ENCODE results near the gene RENBP. TPM values are rescaled to one million over a fixed set of nuclear protein-coding genes. Genes with fewer than 3 reads are reported as not detected.

RENBP gene
- total and polyA plus RNA-seq, 9 of the 15 experiments (the other 6 are each of a cell fraction or from before 2014, with no cell fraction given) = 0.07 to 14.8 (median 10.6) TPM; not detected in 1

- TF ChIP-seq CHD1 (IDR thresholded peaks at IDR 0.05; ENCODE audit: low read length) = no peak
- no peak for TF ChIP-seq EWSR1 (IDR thresholded peaks at IDR 0.05; ENCODE audit: borderline replicate concordance, low read depth, partially characterized antibody)
- TF ChIP-seq E2F8 (IDR thresholded peaks at IDR 0.05; ENCODE audit: low read depth, partially characterized antibody) = no peak
- no peak for TF ChIP-seq NFATC3 (IDR thresholded peaks at IDR 0.05)
- peak in 1 of 2 experiments; percentile 91; a peak in 1 of 4 replicates for TF ChIP-seq CSDE1 (IDR thresholded peaks at IDR 0.05)
- TF ChIP-seq L3MBTL2 (IDR thresholded peaks at IDR 0.05) = peak; percentile 85
- TF ChIP-seq MAX (CRISPR knock-in tag; IDR thresholded peaks at IDR 0.05) = peak; percentile 70
- TF ChIP-seq, protein P1, sequence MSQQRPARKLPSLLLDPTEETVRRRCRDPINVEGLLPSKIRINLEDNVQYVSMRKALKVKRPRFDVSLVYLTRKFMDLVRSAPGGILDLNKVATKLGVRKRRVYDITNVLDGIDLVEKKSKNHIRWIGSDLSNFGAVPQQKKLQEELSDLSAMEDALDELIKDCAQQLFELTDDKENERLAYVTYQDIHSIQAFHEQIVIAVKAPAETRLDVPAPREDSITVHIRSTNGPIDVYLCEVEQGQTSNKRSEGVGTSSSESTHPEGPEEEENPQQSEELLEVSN (IDR thresholded peaks at IDR 0.05; ENCODE audit: borderline replicate concordance in 1 of 2, extremely low read depth in 1 of 2, insufficient read depth in 1 of 2, insufficient read length in 1 of 2, low read depth in 1 of 2, low read length in 1 of 2, poor library complexity in 1 of 2, severe bottlenecking in 1 of 2) = peak; percentile 93 to 95
- TF ChIP-seq THAP7 (CRISPR knock-in tag; IDR thresholded peaks at IDR 0.05) = no peak
- no peak for TF ChIP-seq NR4A1 (CRISPR knock-in tag; IDR thresholded peaks at IDR 0.05)
- no peak for TF ChIP-seq NR4A1 (tag; IDR thresholded peaks at IDR 0.05)
- no peak for TF ChIP-seq SRSF3 (IDR thresholded peaks at IDR 0.05; ENCODE audit: insufficient read depth, low read length)
- no peak for TF ChIP-seq ZNF584 (CRISPR knock-in tag; IDR thresholded peaks at IDR 0.05; ENCODE audit: low read depth)
- TF ChIP-seq GABPB1 (CRISPR knock-in tag; IDR thresholded peaks at IDR 0.05) = no peak
- no peak for TF ChIP-seq WHSC1 (IDR thresholded peaks at IDR 0.05; ENCODE audit: low read length)
- no peak for TF ChIP-seq LARP7 (IDR thresholded peaks at IDR 0.05)
- TF ChIP-seq, protein P2, sequence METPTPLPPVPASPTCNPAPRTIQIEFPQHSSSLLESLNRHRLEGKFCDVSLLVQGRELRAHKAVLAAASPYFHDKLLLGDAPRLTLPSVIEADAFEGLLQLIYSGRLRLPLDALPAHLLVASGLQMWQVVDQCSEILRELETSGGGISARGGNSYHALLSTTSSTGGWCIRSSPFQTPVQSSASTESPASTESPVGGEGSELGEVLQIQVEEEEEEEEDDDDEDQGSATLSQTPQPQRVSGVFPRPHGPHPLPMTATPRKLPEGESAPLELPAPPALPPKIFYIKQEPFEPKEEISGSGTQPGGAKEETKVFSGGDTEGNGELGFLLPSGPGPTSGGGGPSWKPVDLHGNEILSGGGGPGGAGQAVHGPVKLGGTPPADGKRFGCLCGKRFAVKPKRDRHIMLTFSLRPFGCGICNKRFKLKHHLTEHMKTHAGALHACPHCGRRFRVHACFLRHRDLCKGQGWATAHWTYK (CRISPR knock-in tag; IDR thresholded peaks at IDR 0.05) = peak; percentile 92
- no peak for TF ChIP-seq CREBBP (IDR thresholded peaks at IDR 0.05; ENCODE audit: low read depth, low read length)
- TF ChIP-seq EP400 (IDR thresholded peaks at IDR 0.05) = peak; percentile 65; the same call in 1 of the 2 replicates
- TF ChIP-seq HSF4 (CRISPR knock-in tag; IDR thresholded peaks at IDR 0.05; ENCODE audit: borderline replicate concordance) = no peak
- TF ChIP-seq, protein P3, sequence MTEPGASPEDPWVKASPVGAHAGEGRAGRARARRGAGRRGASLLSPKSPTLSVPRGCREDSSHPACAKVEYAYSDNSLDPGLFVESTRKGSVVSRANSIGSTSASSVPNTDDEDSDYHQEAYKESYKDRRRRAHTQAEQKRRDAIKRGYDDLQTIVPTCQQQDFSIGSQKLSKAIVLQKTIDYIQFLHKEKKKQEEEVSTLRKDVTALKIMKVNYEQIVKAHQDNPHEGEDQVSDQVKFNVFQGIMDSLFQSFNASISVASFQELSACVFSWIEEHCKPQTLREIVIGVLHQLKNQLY (CRISPR knock-in tag; conservative IDR thresholded peaks at IDR 0.05) = no peak
Observed at GRCh38 chrX:153970357-153971123, 26.1 kb upstream of the RENBP start (continued).
